MM.1S (cell line): ENCODE measurements around the gene ZEB2.
A peak's percentile ranks its signal among the peaks of the same experiment; 100 is the strongest.

Source experiments
- DNase-seq: peaks from one replicate; pipeline ENCODE4 v3.0.0-alpha.2; 2015
- H2AFZ ChIP-seq: fragments of 300-600 bp; sonication (generic); 2 replicates; pipeline ENCODE4 v1.6.0; 2016; ENCODE audit warnings: antibody characterized with exemption, low read length
- H3F3A ChIP-seq: fragments of 300-600 bp; sonication (generic); 2 replicates; pipeline ENCODE4 v1.6.1; 2016; ENCODE audit warnings: mild to moderate bottlenecking, antibody characterized with exemption, low read length, moderate library complexity, mixed read lengths; ENCODE audit not compliant: insufficient read depth
- H3K27ac ChIP-seq: fragments of 300-600 bp; sonication (generic); 2 replicates; pipeline ENCODE4 v1.5.1; 2016; ENCODE audit warnings: mild to moderate bottlenecking, low read length
- H3K27me3 ChIP-seq: fragments of 300-600 bp; sonication (generic); replicated peaks from 2 replicates; pipeline ENCODE4 v1.6.0; 2016; ENCODE audit warnings: low read length; ENCODE audit not compliant: insufficient read depth
- H3K36me3 ChIP-seq: fragments of 300-600 bp; sonication (generic); replicated peaks from 2 replicates; pipeline ENCODE4 v1.6.1; 2016; ENCODE audit warnings: mild to moderate bottlenecking, low read length, mixed read lengths; ENCODE audit not compliant: insufficient read depth
- H3K4me1 ChIP-seq: fragments of 300-600 bp; sonication (generic); 2 replicates; pipeline ENCODE4 v1.6.1; 2016; ENCODE audit warnings: low read length, mixed read lengths
- H3K4me2 ChIP-seq: fragments of 300-600 bp; sonication (generic); 2 replicates; pipeline ENCODE4 v1.6.0; 2016; ENCODE audit warnings: low read depth, low read length
- H3K4me3 ChIP-seq: fragments of 300-600 bp; sonication (generic); 2 replicates; pipeline ENCODE4 v1.5.1; 2016; ENCODE audit warnings: low read length, mixed read lengths
- H3K79me2 ChIP-seq: fragments of 300-600 bp; sonication (generic); 2 replicates; pipeline ENCODE4 v1.6.1; 2016; ENCODE audit warnings: mixed run types, low read length, mixed read lengths
- H3K9ac ChIP-seq: fragments of 300-600 bp; sonication (generic); 2 replicates; pipeline ENCODE4 v1.6.1; 2016; ENCODE audit warnings: low read length, mixed read lengths
- H3K9me2 ChIP-seq: fragments of 300-600 bp; sonication (generic); replicated peaks from 2 replicates; pipeline ENCODE4 v1.6.1; 2016; ENCODE audit warnings: mild to moderate bottlenecking, low read length, mixed read lengths; ENCODE audit not compliant: insufficient read depth
- H3K9me3 ChIP-seq: fragments of 300-600 bp; sonication (generic); replicated peaks from 2 replicates; pipeline ENCODE4 v1.6.1; 2016; ENCODE audit warnings: mild to moderate bottlenecking, low read length, mixed read lengths; ENCODE audit not compliant: insufficient read depth
- H4K20me1 ChIP-seq: fragments of 300-600 bp; sonication (generic); 2 replicates; pipeline ENCODE4 v1.6.1; 2016; ENCODE audit warnings: mild to moderate bottlenecking, low read length, moderate library complexity, mixed read lengths; ENCODE audit not compliant: insufficient read depth
- CTCF ChIP-seq: fragments of 300-600 bp; sonication (generic); IDR thresholded peaks from 2 replicates; pipeline ENCODE4 v1.5.1; 2016; ENCODE audit warnings: antibody characterized with exemption, low read length, mixed read lengths
- EZH2 ChIP-seq: fragments of 300-600 bp; sonication (generic); optimal IDR thresholded peaks from 2 replicates; pipeline ENCODE3; 2017; ENCODE audit warnings: low read depth, mild to moderate bottlenecking, antibody characterized with exemption, low read length, mixed read lengths
- EZH2phosphoT487 ChIP-seq: fragments of 300-600 bp; sonication (generic); IDR thresholded peaks from 2 replicates; pipeline ENCODE4 v1.6.1; 2018; ENCODE audit warnings: antibody characterized with exemption, low read length

Gene ZEB2

GRCh38 chr2:144370937-144371584 is 148.9 kb downstream of the ZEB2 start:
- Histone ChIP-seq H3K4me2 (no peak overlapping the region), H2AFZ (no peak overlapping the region), H3F3A (no peaks in the 10 kb centered on the region), H3K79me2 (no peaks in the 10 kb centered on the region), H3K4me1 (peaks cover 6% of the 10 kb centered on the region; the same call in 1 of the 2 replicates), H3K27me3 (no peaks in the 10 kb centered on the region), H3K4me3 (no peak overlapping the region), H4K20me1 (no peaks in the 10 kb centered on the region), H3K36me3 (no peaks in the 10 kb centered on the region), H3K27ac (no peak overlapping the region), H3K9ac (no peak overlapping the region), H3K9me3 (no peaks in the 10 kb centered on the region), H3K9me2 (no peaks in the 10 kb centered on the region)
- TF ChIP-seq EZH2 (no peak), EZH2phosphoT487 (no peak), CTCF (no peak)
- DNase-seq, result peak; percentile 46

GRCh38 chr2:144369416-144369815 is 150.5 kb downstream of the ZEB2 start:
- H3F3A ChIP-seq, result no peaks in the 10 kb centered on the region
- H3K36me3 ChIP-seq, result no peaks in the 10 kb centered on the region
- no peak overlapping the region for H3K9ac ChIP-seq
- H4K20me1 ChIP-seq, result no peaks in the 10 kb centered on the region
- H3K4me3 ChIP-seq, result no peak overlapping the region
- peaks cover 6% of the 10 kb centered on the region; the same call in 1 of the 2 replicates for H3K4me1 ChIP-seq
- H3K9me3 ChIP-seq, result no peaks in the 10 kb centered on the region
- TF ChIP-seq EZH2phosphoT487 (no peak), CTCF (no peak), EZH2 (no peak)
- no peak overlapping the region for H3K4me2 ChIP-seq
- no peaks in the 10 kb centered on the region for H3K27me3 ChIP-seq
- H3K9me2 ChIP-seq, result no peaks in the 10 kb centered on the region
- no peaks in the 10 kb centered on the region for H3K79me2 ChIP-seq
- no peak overlapping the region for H3K27ac ChIP-seq
- H2AFZ ChIP-seq, result no peak overlapping the region
- DNase-seq, result no peak

- peaks cover 6% of the 10 kb centered on the region; the same call in 1 of the 2 replicates for H3K4me1 ChIP-seq
- TF ChIP-seq EZH2 (no peak), CTCF (no peak), EZH2phosphoT487 (no peak)
- no peak for DNase-seq
- H4K20me1 ChIP-seq, result no peaks in the 10 kb centered on the region
- H3K36me3 ChIP-seq, result no peaks in the 10 kb centered on the region
- H3K9me3 ChIP-seq, result no peaks in the 10 kb centered on the region
- no peak overlapping the region for H3K4me3 ChIP-seq
- no peak overlapping the region for H3K27ac ChIP-seq
- no peaks in the 10 kb centered on the region for H3F3A ChIP-seq
- H3K9ac ChIP-seq, result no peak overlapping the region
- H3K27me3 ChIP-seq, result no peaks in the 10 kb centered on the region
- no peak overlapping the region for H3K4me2 ChIP-seq
- no peaks in the 10 kb centered on the region for H3K9me2 ChIP-seq
- H3K79me2 ChIP-seq, result no peaks in the 10 kb centered on the region
- no peak overlapping the region for H2AFZ ChIP-seq
Observed at GRCh38 chr2:144366825-144367429, 153.0 kb downstream of the ZEB2 start.
